Right ventricle myocardium superior (tissue), 1 donor: Measurements from ENCODE around the gene CSE1L. TPM values are rescaled to one million over a fixed set of nuclear protein-coding genes. Genes with fewer than 3 reads are reported as not detected.

ENCODE experiments used
- total RNA-seq: library from RNA; stranded (reverse); fragmentation: NEBNext Ultra II Directional; extraction: Animal tissue kit (Norgen Biotek cat#: 25700); gene quantifications from one replicate; pipeline ENCODE4 v1.2.1, GENCODE V29; 2021
- donor health status: DM: no; HTN: yes; CAD: no; lungs with severe emphysema.

CSE1L gene
- total RNA-seq, 1 donor from 2014 or later = 36.7 TPM

Other genes starting within 250 kb of the CSE1L start
- gene PREX1, start 218.3 kb upstream of the CSE1L start, total RNA-seq = 10.3 TPM
- 36.8 TPM for gene ARFGEF2, start 124.6 kb upstream of the CSE1L start, total RNA-seq
- 49.1 TPM for gene STAU1, start 142.0 kb downstream of the CSE1L start, total RNA-seq
- 12.2 TPM for gene DDX27, start 173.1 kb downstream of the CSE1L start, total RNA-seq
- gene ZNFX1, start 231.7 kb downstream of the CSE1L start, total RNA-seq = 19.8 TPM